Stimulated activated CD8-positive, alpha-beta memory T cell treated with anti-CD3 and anti-CD28 coated beads, Interleukin-12 subunit alpha, Interleukin-12 subunit beta, amount 100 ng/mL, for 1 hour (primary cell): Measurements from ENCODE around the gene KIF21A.

Experiments
- DNase-seq: peaks from one replicate; pipeline ENCODE4 v3.0.0-alpha.2; 2020; ENCODE audit warnings: low read depth

Gene KIF21A

DNA sequence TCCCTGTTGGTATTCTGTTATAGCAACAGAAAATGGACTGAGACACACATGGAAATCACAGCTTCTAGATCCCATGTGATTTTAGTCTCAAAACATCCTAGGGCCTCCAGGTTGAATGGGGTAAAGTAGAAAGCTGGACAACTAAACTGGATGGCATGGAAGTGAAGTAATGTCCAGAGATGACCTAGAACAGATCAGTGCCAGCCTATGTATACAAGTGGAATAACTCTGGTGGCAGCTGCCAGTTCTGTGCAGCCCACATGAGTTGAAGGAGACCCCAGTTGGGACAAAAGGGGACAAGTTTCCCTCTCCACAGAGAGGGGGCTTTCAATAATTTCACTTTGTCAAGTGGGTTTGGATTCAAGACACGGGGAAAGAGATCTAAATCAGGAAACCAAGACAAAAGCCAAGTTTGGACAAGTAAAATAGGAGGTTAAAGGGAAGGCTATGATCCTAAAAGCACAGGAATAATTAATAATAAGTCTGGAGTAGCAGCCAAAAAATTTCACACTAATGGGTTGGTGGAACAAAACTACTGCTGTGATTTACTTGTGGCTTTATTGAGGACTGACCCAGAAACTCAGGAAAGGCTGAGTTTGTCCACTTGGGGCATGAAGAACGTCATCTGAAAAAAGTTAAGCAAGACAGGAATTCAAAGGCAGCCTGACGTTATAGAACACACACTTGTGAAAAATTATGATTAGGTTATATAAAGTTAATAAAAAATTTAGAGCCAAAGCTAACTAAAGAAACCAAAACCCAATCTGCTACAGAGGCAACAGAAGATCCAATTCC lies 11.7 kb downstream of the KIF21A start:
- DNase-seq, result no peak

DNA sequence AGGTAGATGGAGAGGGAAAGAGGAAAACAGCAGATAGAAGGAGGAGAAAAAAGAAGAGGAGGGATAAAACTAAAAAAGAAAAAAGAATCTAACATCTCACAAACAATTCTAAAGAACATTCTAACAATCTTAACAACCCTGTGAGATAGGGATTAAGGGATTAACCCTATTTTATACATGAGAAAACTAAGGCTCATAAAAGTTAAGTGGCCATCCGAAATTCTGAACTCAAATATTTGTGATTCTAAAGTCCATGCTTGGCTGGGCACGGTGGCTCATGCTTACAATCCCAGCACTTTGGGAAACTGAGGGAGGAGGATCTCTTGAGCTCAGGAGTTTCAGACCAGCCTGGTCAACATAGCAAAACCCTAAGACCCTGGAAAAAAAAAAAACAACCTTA lies 13.1 kb downstream of the KIF21A start:
- DNase-seq, result no peak

GRCh38 chr12:39427360-39427808 lies 15.5 kb downstream of the KIF21A start:
- DNase-seq, result no peak

- no peak for DNase-seq
These were observed 16.2 kb downstream of the KIF21A start for GRCh38 chr12:39426636-39427240.

GRCh38 chr12:39420043-39420442 lies 22.9 kb downstream of the KIF21A start:
- no peak for DNase-seq

- DNase-seq, result no peak
These were observed 23.4 kb downstream of the KIF21A start for GRCh38 chr12:39419471-39419870.

DNA sequence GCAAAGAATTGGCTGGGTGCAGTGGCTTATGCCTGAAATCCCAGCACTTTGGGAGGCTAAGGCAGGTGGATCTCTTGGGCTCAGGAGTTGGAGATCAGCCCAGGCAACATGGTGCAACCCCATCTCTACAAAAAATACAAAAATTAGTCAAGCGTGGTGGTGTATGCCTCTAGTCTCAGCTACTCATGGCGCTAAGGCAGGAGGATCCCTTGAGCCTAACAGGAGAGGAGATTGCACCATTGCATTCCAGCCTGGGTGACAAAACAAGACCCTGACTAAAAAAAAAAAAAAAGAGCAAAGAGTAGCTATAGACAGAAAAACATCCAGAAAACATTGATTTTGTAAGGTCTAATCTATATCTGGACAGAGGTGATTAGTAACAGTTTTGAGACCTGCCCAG lies 25.0 kb downstream of the KIF21A start:
- DNase-seq, result no peak

- DNase-seq, result no peak
These were observed 28.8 kb downstream of the KIF21A start for GRCh38 chr12:39413836-39414771.

- no peak for DNase-seq
These were observed 30.7 kb downstream of the KIF21A start for GRCh38 chr12:39412210-39412609.

DNA sequence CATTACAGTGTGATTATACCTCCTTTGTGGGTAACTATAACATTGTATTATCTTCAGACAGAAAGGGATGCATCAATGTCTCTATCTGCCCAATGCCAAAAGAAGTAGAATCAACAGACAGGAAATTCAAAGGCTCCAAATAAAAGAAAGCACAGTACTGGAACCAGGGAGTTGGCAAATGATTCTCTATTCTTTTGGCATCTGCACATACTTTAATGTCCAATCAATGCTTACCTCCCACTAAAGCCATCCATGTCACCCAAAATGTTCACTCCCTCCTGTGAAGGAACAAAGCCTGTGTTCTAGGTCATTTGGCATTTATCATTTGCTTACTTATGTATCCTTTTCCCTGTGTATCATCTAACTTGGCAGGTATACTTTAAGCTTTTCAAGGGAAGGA lies 36.7 kb downstream of the KIF21A start:
- DNase-seq, result no peak

DNA sequence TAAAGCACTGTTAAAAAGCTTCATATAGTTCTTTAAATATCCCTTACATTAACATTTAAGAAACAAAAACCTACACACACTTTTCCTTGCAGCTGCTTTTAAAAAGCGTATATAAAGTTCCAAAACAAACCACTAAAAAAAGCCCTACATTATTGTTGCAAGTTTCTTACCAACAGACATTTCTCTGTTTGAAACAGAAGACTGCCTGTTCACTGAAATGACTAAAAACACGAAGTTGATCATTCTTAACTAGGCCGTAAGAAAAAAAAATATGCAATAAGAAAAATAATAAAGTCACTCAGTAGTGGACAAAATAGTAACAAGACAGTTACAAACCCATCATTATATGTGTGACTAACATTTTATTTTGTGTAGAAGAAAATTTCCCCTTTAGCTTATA lies 37.3 kb downstream of the KIF21A start:
- no peak for DNase-seq

DNA sequence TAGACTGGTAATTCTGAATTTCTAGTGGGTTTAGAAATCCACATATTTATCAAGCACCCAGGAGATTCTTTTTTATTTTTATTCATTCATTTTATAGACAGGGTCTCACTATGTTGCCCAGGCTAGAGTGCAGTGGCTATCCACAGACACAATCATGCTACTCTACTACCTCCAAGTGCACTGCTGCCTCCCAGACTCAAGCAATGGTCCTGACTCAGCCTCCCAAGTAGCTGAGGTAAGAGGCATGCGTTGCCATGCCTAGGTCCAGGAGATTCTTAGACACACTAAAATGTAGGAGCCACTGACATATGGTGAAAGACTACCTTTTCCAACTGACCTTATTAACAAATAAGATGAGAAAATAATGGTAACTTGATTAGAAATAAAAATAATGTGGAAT lies 38.9 kb downstream of the KIF21A start:
- no peak for DNase-seq

- no peak for DNase-seq
These were observed 39.5 kb downstream of the KIF21A start for GRCh38 chr12:39403376-39403775.

DNA sequence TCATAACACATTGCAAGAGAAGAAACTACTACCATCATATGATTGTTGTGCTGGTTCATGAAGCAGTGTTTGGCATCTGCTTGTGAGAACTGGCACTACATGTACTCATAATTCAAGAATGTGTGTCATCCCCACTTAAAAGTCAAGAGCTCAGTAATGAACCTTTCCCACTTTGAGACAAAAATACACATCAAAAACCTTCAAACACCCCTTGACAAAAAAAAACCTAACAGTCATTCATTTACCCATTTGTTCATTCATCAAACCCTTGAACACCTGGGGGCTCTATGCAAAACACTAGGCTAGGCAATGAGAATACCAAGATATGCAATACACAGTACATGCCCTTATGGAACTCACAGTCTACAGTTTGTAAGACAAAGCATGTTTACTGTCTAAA lies 40.0 kb downstream of the KIF21A start:
- no peak for DNase-seq

DNA sequence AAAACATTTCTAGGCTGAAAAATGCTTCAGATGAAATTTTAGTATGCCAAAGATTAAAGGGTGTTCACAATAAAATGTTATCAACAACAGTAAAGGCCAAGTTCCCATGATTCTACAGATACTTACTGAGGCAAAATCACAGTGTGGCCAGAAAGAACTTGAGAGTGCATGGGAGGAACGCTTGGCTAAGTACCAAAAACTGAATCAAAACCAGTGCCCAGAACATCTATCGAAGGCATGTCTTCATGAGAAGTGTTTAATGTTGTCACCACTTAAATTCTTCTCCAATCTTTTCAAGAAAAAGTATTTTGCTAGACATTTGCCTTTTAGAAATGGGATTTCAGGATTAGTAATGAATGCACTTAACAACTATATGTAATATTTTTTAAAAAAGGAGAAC lies 41.5 kb downstream of the KIF21A start:
- no peak for DNase-seq

GRCh38 chr12:39395866-39396265 lies 47.1 kb downstream of the KIF21A start:
- DNase-seq, result no peak

- no peak for DNase-seq
These were observed 49.0 kb downstream of the KIF21A start for GRCh38 chr12:39393890-39394289.

DNA sequence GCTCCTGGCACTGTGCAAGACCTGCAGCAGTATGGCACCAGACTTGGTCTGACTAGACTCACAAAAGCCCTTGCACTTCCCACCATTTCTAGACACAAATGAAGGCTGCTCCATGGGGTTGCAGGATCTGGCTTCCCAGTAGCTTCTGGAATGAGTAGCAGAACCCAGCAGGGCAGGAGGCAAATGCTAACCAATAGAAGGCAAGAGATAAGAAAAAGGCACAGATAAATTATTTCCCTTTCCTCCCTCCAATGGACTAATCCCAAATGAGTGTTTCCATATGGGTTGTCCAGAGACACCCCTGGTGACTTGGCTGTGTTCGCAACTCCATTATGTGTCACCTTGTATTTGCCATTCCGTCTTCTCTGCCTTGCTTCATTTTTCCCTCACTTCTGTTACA lies 49.7 kb downstream of the KIF21A start:
- DNase-seq, result no peak

- DNase-seq, result no peak
These were observed 50.6 kb downstream of the KIF21A start for GRCh38 chr12:39392154-39392925.

DNA sequence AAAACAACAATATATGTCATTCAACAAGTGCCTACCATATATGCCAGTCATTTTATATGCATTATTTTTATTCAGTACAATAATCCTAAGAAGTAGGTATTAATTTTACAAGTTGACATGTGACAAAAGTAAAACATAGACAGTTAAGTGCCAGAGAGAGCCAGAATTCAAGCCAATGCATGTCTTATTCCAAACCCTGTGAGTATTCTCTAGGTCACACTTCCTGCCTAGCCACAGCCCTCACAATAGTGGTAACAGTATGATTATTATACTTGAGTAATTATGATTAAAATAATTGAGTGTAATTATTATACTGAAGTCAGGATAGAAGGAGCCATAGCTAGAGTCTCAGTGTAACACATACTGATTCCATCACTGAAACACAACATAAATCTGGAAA lies 52.2 kb downstream of the KIF21A start:
- no peak for DNase-seq

GRCh38 chr12:39389399-39390150 lies 53.3 kb downstream of the KIF21A start:
- no peak for DNase-seq
